Measurements from ENCODE around the gene LRRC8C.

LRRC8C gene

DNA sequence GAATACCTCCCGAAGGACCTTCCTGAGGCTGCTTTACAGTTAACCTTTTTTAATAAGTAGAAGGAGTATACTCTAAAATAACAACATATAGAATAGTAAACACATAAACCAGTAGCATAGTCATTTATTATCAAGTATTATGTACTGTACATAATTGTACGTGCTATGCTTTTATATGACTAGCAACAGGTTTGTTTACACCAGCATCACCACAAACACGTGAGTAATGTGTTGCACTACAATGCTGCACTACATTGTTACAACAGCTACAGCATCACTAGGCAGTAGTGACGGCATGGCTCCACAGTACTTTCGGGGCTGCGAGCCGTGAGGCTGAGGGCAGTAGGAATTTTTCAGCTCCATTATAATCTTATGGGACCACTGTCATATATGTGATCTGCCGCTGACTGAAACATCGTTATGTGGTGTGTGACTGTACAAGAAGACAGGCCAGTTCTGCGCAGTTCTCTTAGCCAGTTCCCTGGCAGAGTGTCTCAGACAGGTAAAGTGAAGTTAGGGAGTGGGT is 105.1 kb downstream of the LRRC8C start:
- no peak for DNase-seq

DNA sequence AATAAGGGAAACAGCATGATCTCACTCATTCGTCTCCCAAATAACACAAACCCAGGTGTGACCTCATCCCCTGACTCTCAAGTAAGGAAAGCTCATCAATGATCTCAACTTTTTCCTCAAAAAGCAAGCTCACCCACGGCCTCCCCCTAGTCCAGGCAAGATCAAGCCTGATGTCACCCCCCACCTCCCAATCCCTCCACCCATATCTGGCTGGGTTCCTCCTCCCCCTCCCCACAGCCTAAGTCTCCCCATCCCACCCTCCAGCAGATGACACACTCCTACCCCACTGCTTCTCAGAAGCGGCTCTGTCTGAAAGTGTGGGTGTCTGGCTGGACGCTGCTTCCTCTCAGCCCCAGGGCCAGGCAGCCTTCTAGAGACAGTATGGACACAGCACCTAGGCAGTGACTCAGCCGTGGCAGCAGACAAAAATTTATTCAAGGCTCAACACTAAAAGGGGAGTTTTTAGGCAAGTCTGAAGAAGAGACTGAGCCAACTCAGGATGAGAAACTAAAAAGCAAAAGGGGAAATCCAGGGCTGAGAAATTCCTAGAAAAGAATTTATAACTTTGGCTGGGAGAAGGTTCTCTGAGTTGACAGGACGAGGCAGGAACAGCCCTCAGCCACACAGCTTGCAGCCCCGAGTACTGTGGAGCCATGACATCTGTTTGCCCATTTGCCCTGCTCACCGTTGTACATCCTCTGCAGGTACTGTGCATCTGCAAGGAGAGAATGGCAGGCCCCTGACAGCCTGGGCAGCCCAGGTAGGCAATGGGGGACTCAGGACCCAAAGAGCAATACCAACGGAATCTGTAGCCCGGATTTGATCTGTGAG is 106.3 kb downstream of the LRRC8C start:
- DNase-seq, result no peak

DNA sequence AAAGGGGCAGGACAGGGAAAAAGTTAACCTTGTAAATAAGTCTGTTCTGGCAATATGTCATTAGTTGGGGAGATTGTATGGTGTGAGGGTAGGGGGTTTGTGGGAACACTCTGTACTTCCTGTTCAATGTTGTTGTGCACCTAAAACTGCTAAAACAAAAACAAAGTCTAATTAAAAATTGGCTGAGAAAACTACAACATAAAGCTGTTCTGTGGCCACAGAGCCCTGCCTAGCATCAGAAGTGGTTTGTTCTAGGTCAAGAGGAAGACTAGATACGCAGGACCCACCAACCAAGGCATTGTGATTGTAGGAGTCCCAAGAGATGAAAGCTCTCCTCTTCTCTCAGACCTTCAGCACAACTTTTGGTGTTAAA is 106.9 kb downstream of the LRRC8C start:
- no peak for DNase-seq

DNA sequence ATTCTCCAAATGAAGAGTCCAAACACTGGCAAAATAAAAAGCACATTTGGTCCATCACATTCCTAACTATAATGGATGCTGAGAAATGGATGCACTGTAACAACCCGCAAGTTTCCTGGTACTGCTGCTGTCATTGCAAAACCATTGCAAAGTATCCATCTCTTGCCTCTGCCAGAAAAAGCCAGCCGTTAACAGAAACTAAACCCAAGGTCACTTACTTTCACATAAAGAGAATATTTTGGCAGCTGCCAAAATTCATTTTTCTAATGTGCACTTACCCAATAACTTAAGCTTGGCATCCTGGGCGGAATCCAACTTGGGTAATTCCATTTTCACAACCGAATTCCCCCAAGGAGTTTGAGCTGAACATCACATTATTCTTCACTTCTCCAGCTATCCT is 110.9 kb downstream of the LRRC8C start:
- DNase-seq, result no peak

GRCh38 chr1:89746424-89747149 is 113.7 kb downstream of the LRRC8C start:
- DNase-seq, result no peak

DNA sequence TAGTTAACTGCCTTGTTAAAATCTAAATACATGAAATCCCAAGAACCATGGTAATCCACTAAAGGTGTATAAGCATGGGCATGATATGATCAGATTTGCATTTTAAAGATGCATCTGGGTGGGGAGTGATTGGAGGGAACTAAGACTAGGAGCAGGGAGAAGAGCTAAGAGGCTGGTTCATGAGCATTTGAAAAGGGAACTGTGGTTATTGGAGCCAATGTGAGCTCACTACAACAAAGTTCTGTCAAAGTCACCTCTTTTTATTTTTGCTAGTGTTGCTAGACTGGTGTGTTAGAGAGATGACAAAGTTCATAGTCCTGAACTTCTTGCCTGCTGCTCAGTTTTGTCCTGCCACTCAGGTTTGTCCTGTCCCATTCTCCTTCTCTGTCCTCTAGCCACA is 120.8 kb downstream of the LRRC8C start:
- no peak for DNase-seq

DNA sequence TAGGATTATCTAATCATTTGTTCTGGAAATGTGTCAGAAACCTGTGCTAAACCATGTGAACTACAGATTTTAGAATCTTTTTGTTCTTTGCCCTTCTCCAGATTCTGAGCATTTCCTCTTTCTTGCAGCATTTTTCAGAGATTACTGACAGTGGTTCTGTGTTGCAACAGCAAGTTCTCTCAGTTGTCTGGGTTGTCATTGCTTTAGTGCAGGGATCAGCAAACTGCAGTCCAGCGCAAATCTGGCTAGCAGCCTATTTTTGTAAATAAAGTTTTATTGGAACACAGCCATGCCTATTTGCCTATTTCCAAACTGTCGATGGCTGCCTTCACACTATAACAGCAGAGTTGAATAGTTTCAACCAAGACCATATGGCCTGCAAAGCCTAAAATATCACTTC is 121.6 kb downstream of the LRRC8C start:
- DNase-seq, result no peak

DNA sequence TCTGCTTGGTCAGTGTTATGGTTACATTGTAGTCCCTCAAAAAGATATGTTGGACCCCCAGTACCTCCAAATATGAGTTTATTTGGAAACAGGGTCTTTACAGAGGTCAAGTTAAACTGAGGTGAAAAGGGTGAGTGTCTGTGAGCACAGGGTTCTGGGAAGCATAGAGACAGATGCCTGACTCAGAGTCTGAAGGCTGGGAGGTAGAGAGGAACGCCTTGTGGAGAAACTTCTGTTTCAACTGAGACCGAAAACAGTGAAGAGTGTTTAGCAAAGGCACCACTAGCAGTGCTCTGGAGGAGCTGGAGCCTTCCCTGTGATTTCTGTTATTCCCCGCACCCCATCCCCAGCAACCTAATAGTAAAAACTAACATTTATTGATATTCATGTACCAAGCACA is 122.7 kb downstream of the LRRC8C start:
- no peak for DNase-seq

GRCh38 chr1:89757532-89757931 is 124.6 kb downstream of the LRRC8C start:
- no peak for DNase-seq

- no peak for DNase-seq
Observed at GRCh38 chr1:89758156-89758555, 125.2 kb downstream of the LRRC8C start.

GRCh38 chr1:89759036-89759435 is 126.1 kb downstream of the LRRC8C start:
- no peak for DNase-seq

GRCh38 chr1:89760496-89760895 is 127.6 kb downstream of the LRRC8C start:
- no peak for DNase-seq

- DNase-seq, result no peak
Observed at GRCh38 chr1:89761338-89761737, 128.4 kb downstream of the LRRC8C start.

DNA sequence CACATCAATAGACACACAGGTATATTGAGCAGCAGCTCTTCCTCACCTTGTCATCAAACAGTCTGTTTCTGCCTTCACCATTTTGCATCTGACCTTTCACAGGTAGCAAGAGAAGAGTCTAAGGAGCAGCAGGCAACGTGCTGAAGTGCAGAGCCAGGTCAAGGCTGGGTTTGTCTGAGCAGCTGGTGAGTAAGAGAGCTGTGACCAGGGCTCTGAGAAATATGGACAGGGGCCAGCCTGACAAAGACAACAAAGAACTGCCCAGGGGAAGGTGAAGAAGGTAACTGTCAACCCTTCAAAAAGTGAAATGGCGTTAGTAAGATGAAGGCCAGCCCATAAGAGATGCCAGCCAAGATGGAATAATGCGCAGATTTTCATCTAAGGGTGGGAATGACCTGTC is 129.0 kb downstream of the LRRC8C start:
- no peak for DNase-seq

DNA sequence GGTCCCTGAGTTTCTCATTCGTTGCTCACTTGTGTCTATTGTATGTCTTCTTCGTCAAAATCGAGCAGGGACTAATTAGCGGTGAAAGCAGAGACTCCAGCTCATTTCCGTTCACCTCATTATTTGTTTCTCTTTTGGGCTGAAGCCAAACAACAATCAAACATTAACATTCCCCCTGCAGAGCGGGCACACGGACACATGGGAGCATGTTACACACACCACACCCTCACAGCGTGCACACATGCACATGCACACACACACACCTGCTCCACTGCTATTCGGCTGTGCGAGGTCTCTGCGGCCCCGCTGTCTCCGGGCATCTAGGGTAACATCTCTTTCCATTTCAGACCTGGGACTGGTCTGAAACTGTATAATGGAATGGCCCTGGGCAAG is 129.5 kb downstream of the LRRC8C start:
- peak; percentile 22 for DNase-seq

GRCh38 chr1:89762779-89763648 is 130.1 kb downstream of the LRRC8C start:
- DNase-seq, result peak; percentile 62

DNA sequence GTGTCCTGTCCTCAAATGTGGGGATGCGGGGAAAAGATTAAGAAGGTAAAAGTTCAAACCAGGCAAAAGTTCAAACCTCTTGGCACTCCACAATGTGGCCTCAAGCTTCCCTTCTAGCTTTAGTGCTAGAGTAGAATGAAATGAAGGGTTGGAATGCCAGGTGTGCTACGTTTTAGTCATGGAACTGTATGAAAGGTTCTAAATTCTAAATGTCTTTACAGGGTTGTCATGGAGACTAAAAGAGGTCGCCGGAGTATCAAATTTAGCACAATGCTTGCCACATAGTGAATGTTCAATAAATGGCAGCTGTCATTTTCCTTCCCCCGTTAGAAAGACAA is 130.7 kb downstream of the LRRC8C start:
- DNase-seq, result no peak

DNA sequence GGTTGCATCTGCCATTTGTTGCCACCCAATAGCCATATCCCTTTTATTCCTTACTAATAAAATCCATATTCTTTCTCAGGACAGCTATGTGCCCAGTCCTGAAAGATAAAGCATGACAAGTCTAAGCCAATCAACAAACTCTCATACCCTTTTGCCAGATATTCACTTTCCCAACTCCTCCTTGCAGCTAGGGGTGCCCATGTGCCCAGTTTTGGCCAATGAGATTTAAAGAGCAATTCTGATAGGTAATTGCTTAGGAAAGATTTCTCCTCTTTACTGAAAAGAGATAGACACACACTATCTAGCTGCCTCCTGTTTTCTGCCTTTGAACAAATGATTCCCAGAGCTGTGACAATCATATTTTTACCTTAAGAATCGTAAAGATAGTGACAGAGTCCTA is 132.9 kb downstream of the LRRC8C start:
- DNase-seq, result no peak

GRCh38 chr1:89767618-89768017 is 134.7 kb downstream of the LRRC8C start:
- DNase-seq, result no peak
